HepG2 (cell line): ENCODE results near the gene TKFC. TPM values are rescaled to one million over a fixed set of nuclear protein-coding genes. Genes with fewer than 3 reads are reported as not detected.

ENCODE experiments used
- ATAC-seq: fragments of 200-7000 bp; cut with Tn5 transposase; 3 replicates; pipeline ENCODE4 v1.9.1; 2020; ENCODE audit warnings: mild to moderate bottlenecking, moderate library complexity
- BruUV-seq: library from RNA; stranded (reverse); fragments of 400-500 nt; replicated peaks from 2 replicates; lab custom pipeline; 2021; lab: Mats Ljungman, UMichigan
- CTCF ChIA-PET: fragments of 300-600 bp; formaldehyde crosslinking; extraction: SDS; loops from one replicate; lab custom pipeline; 2021; ENCODE audit warnings: low total read pairs, inconsistent platforms, low intra/inter-chr PET ratio; lab: Yijun Ruan, JAX
- POLR2A ChIA-PET: fragments of 350-600 bp; sonication (Branson Sonifier 250); formaldehyde crosslinking; loops from one replicate; lab custom pipeline; 2020; ENCODE audit warnings: antibody characterized with exemption, inconsistent platforms; lab: Yijun Ruan, JAX
- DNase-seq: peaks from one replicate; pipeline ENCODE4 v3.0.0-alpha.2; 2015; ENCODE audit warnings: low spot score
- FAIRE-seq: peaks from 3 replicates; lab custom pipeline; 2011; peaks lifted over from hg19 to GRCh38; lab: Jason Lieb, UNC
- H2AFZ ChIP-seq: one replicate; pipeline ENCODE4 v1.6.1; 2011; ENCODE audit warnings: low read length, inconsistent platforms
- H3K27ac ChIP-seq: fragments of 300-600 bp; 3 replicates; pipeline ENCODE4 v1.8.0; 2011; ENCODE audit warnings: mixed run types, mild to moderate bottlenecking, mixed read lengths, low read length, inconsistent platforms; ENCODE audit not compliant: insufficient read depth; ENCODE audit errors: extremely low read length
- H3K27me3 ChIP-seq, 2 experiments: fragments of 200-600 bp in 1 of 2; 2 replicates in 1 of 2; 3 replicates in 1 of 2; pipeline versions ENCODE4 v1.6.0 to v1.8.0; 2011; ENCODE audit warnings: low read length in 2 of 2, mild to moderate bottlenecking in 2 of 2, moderate library complexity in 2 of 2, inconsistent platforms in 1 of 2; ENCODE audit not compliant: insufficient read depth in 2 of 2, control insufficient read depth in 1 of 2
- H3K36me3 ChIP-seq, 2 experiments: fragments of 200-600 bp in 1 of 2; replicated peaks in 1 of 2; 2 replicates in 1 of 2; 3 replicates in 1 of 2; pipeline versions ENCODE4 v1.5.1 to v1.8.0; 2011; ENCODE audit warnings: low read length in 2 of 2, inconsistent platforms in 1 of 2; ENCODE audit not compliant: insufficient read depth in 2 of 2, control insufficient read depth in 1 of 2
- H3K4me1 ChIP-seq: 2 replicates; pipeline ENCODE4 v1.5.1; 2012; ENCODE audit warnings: low read length, inconsistent platforms; ENCODE audit not compliant: insufficient read depth
- H3K4me2 ChIP-seq: 2 replicates; pipeline ENCODE4 v1.6.0; 2011; ENCODE audit warnings: low read depth, low read length, inconsistent platforms
- H3K4me3 ChIP-seq, 3 experiments: fragments of 200-600 bp in 1 of 3; sonication (generic), shearing (Covaris generic) in 1 of 3; replicated peaks in 1 of 3; 2 replicates each; pipeline ENCODE4 v1.5.1; 2011 to 2016; ENCODE audit warnings: low read length in 3 of 3, inconsistent platforms in 2 of 3, low read depth in 2 of 3, mild to moderate bottlenecking in 2 of 3, control low read depth in 1 of 3, mixed read lengths in 1 of 3; ENCODE audit not compliant: insufficient read depth in 1 of 3
- H3K79me2 ChIP-seq: one replicate; pipeline ENCODE4 v1.6.1; 2011; ENCODE audit warnings: low read length, inconsistent platforms; ENCODE audit not compliant: insufficient read depth
- H3K9ac ChIP-seq: 2 replicates; pipeline ENCODE4 v1.6.0; 2011; ENCODE audit warnings: mild to moderate bottlenecking, low read depth, low read length, inconsistent platforms; ENCODE audit not compliant: insufficient read depth
- H3K9me3 ChIP-seq: 2 replicates; pipeline ENCODE4 v1.5.1; 2012; ENCODE audit warnings: mild to moderate bottlenecking, low read length
- H4K20me1 ChIP-seq: 2 replicates; pipeline ENCODE4 v1.6.0; 2011; ENCODE audit warnings: inconsistent platforms, mild to moderate bottlenecking, low read length, moderate library complexity; ENCODE audit not compliant: insufficient read depth
- BRCA1 ChIP-seq: sonication (generic); formaldehyde crosslinking; IDR thresholded peaks from 2 replicates; pipeline ENCODE4 v1.4.0; 2020; ENCODE audit warnings: missing genetic modification reagents
- CSRNP1 ChIP-seq: sonication (generic); formaldehyde crosslinking; IDR thresholded peaks from 2 replicates; pipeline ENCODE4 v1.8.1; 2023; ENCODE audit warnings: mild to moderate bottlenecking, missing genetic modification reagents
- ELF1 ChIP-seq: sonication (generic); formaldehyde crosslinking; IDR thresholded peaks from 2 replicates; pipeline ENCODE4 v1.4.0; 2020; ENCODE audit warnings: missing genetic modification reagents
- ERF ChIP-seq: IDR thresholded peaks from 2 replicates; pipeline ENCODE4 v1.6.1; 2018; ENCODE audit warnings: missing biosample characterization, missing genetic modification reagents
- FOXJ3 ChIP-seq: sonication (generic); formaldehyde crosslinking; IDR thresholded peaks from 2 replicates; pipeline ENCODE4 v1.4.0; 2020; ENCODE audit warnings: missing genetic modification reagents, mild to moderate bottlenecking, borderline replicate concordance
- FOXO1 ChIP-seq: sonication (generic); formaldehyde crosslinking; IDR thresholded peaks from 2 replicates; pipeline ENCODE4 v1.4.0; 2020; ENCODE audit warnings: missing genetic modification reagents
- ISL2 ChIP-seq: sonication (generic); formaldehyde crosslinking; IDR thresholded peaks from 2 replicates; pipeline ENCODE4 v1.5.0; 2020; ENCODE audit warnings: missing genetic modification reagents
- JUND ChIP-seq: sonication (generic); formaldehyde crosslinking; IDR thresholded peaks from 2 replicates; pipeline ENCODE4 v1.8.0; 2022; ENCODE audit warnings: mild to moderate bottlenecking, missing genetic modification reagents
- MLX ChIP-seq: IDR thresholded peaks from 2 replicates; pipeline ENCODE4 v1.6.1; 2016
- NR2F1 ChIP-seq, 2 experiments: fragments of 450-650 bp in 1 of 2; formaldehyde crosslinking in 1 of 2; IDR thresholded peaks; 2 replicates each; pipeline versions ENCODE4 v1.5.0 to v1.6.1; 2016 to 2020; ENCODE audit warnings: mild to moderate bottlenecking in 1 of 2, missing compliant biosample characterization in 1 of 2, missing genetic modification reagents in 1 of 2, moderate library complexity in 1 of 2
- POLR2AphosphoS5 ChIP-seq: IDR thresholded peaks from 2 replicates; pipeline ENCODE4 v1.6.1; 2012; ENCODE audit warnings: low read depth, low read length
- TFDP2 ChIP-seq: sonication (generic); formaldehyde crosslinking; IDR thresholded peaks from 2 replicates; pipeline ENCODE4 v1.4.0; 2020; ENCODE audit warnings: missing genetic modification reagents
- YY1 ChIP-seq: IDR thresholded peaks from 2 replicates; pipeline ENCODE4 v1.6.1; 2011; ENCODE audit warnings: low read length, low read depth, moderate library complexity, mild to moderate bottlenecking; ENCODE audit not compliant: insufficient read depth, insufficient replicate concordance
- ZBTB2 ChIP-seq: sonication (generic); formaldehyde crosslinking; IDR thresholded peaks from 2 replicates; pipeline ENCODE4 v1.8.0; 2022; ENCODE audit warnings: low read depth, missing genetic modification reagents
- ZSCAN31 ChIP-seq: sonication (generic); formaldehyde crosslinking; IDR thresholded peaks from 2 replicates; pipeline ENCODE4 v1.5.0; 2020; ENCODE audit warnings: low read depth, mild to moderate bottlenecking, missing genetic modification reagents
- WGBS: methylation state at CpG from one replicate; pipeline ENCODE4 v1.1.6; 2017; ENCODE audit warnings: low lambda C conversion rate; 5-methylcytosine and 5-hydroxymethylcytosine counted together
- in situ Hi-C: cut with HindIII; loops from 2 replicates; pipeline ENCODE4 v1.10.0; 2017; ENCODE audit warnings: low pct_unique_long_range_greater_than_20kb; ENCODE audit not compliant: extremely low pct_ligation_motif_present
- intact Hi-C: fragments of 100-400 bp; cut with micrococcal nuclease; formaldehyde crosslinking; loops from one replicate; pipeline ENCODE4 v1.10.0; 2022; ENCODE audit not compliant: unreplicated experiment
- polyA plus RNA-seq, 8 experiments: library from polyadenylated mRNA; depleted of rRNA in 3 of 8; stranded (reverse) in 7 of 8; unstranded in 1 of 8; fragments of >200 nt; fragmentation: Illumina TruSeq in 4 of 8; extraction: Trizol in 4 of 8; gene quantifications; 2 replicates each; pipeline versions ENCODE4 v1.2.1 to v1.2.3, GENCODE V29; 2011 to 2016; ENCODE audit warnings: low read depth in 4 of 8, missing spikeins in 1 of 8, mixed read lengths in 1 of 8; ENCODE audit not compliant: insufficient read depth in 1 of 8
- total RNA-seq, 5 experiments: library from RNA; depleted of rRNA; stranded (reverse); fragments of >200 nt; fragmentation: Illumina TruSeq; extraction: Trizol; gene quantifications; 2 replicates each; pipeline ENCODE4 v1.2.3, GENCODE V29; 2016; ENCODE audit warnings: low read depth in 1 of 5

The TKFC gene
- total and polyA plus RNA-seq, 2 of the 13 experiments (the other 11 are each of a cell fraction or from before 2014, with no cell fraction given) = 147 to 197 TPM

- WGBS = over 99% methylated on average over 9 of the region's 9 CpGs
- peaks cover 17% of the 10 kb centered on the region for H3K4me1 ChIP-seq
- no peak overlapping the region for H2AFZ ChIP-seq
- ATAC-seq (no peak), DNase-seq (no peak), FAIRE-seq (no peak)
- intact Hi-C loops (no loop called here), in situ Hi-C loops (no loop called here)
- TF ChIP-seq YY1 (no peak), FOXJ3 (CRISPR knock-in tag) (no peak), CSRNP1 (CRISPR knock-in tag) (no peak)
- BruUV-seq = no TSS peak
- no peak overlapping the region for H3K27ac ChIP-seq
- H3K9me3 ChIP-seq = no peaks in the 10 kb centered on the region
- CTCF ChIA-PET = no interaction called here
- H3K79me2 ChIP-seq = no peaks in the 10 kb centered on the region
- peaks cover 50 to 90% of the 10 kb centered on the region in 2 experiments for H3K36me3 ChIP-seq
- POLR2A ChIA-PET = no interaction called here
- H3K27me3 ChIP-seq = no peaks in the 10 kb centered on the region
- H3K9ac ChIP-seq = no peak overlapping the region
- H4K20me1 ChIP-seq = 0 out of 2 replicates have a peak, but pooled peaks cover 2% of the 10 kb centered on the region
- H3K4me3 ChIP-seq = no peak overlapping the region
- no peak overlapping the region for H3K4me2 ChIP-seq
Measured at GRCh38 chr11:61303725-61304124, 29.3 kb upstream of the TKFC start.

GRCh38 chr11:61305417-61305816 lies 27.6 kb upstream of the TKFC start:
- no peak overlapping the region for H2AFZ ChIP-seq
- no peak overlapping the region for H3K27ac ChIP-seq
- ATAC-seq = no peak
- DNase-seq = no peak
- ChIA-PET POLR2A (interaction anchor here (1.2 kb wide), 1 partner anchor 87 kb away, joined by 4 read pairs; the partner anchor contains the start of gene TMEM216), CTCF (no interaction called here)
- intact Hi-C loops (no loop called here), in situ Hi-C loops (no loop called here)
- 97% methylated on average over 5 of the region's 7 CpGs for WGBS
- no peak for FAIRE-seq
- no peak overlapping the region for H3K4me2 ChIP-seq
- peaks cover 55 to 94% of the 10 kb centered on the region in 2 experiments for H3K36me3 ChIP-seq
- H3K4me1 ChIP-seq = peaks cover under 1% of the 10 kb centered on the region; the same call in 1 of the 2 replicates
- H3K9me3 ChIP-seq = no peaks in the 10 kb centered on the region
- H3K4me3 ChIP-seq = no peak overlapping the region
- no peaks in the 10 kb centered on the region for H3K27me3 ChIP-seq
- 0 out of 2 replicates have a peak, but pooled peaks cover 2% of the 10 kb centered on the region for H4K20me1 ChIP-seq
- H3K9ac ChIP-seq = no peak overlapping the region
- BruUV-seq = no TSS peak
- peaks cover 3% of the 10 kb centered on the region for H3K79me2 ChIP-seq
- TF ChIP-seq NR2F1 (CRISPR knock-in tag; IDR thresholded peaks at IDR 0.05) (no peak), ISL2 (CRISPR knock-in tag) (no peak), ERF (no peak), ELF1 (CRISPR knock-in tag) (no peak), FOXO1 (no peak), BRCA1 (CRISPR knock-in tag) (no peak), MLX (CRISPR knock-in tag) (no peak), JUND (CRISPR knock-in tag) (no peak), TFDP2 (CRISPR knock-in tag) (no peak), ZBTB2 (no peak), POLR2AphosphoS5 (no peak), ZSCAN31 (no peak)
